Endometrial microvascular endothelial cells (primary cell): Measurements from ENCODE around the gene CACNA2D2. TPM values are rescaled to one million over a fixed set of nuclear protein-coding genes. Genes with fewer than 3 reads are reported as not detected.

Experiments used
- in situ Hi-C: cut with HindIII; loops from 2 replicates; pipeline ENCODE4 v1.10.0; 2017; ENCODE audit warnings: low sequenced_read_pairs, low pct_unique_long_range_greater_than_20kb; ENCODE audit errors: inconsistent ontology term
- total RNA-seq: library from RNA; depleted of rRNA; stranded (reverse); fragments of >200 nt; gene quantifications from one replicate; pipeline ENCODE4 v1.2.3, GENCODE V29; 2015; ENCODE audit errors: inconsistent ontology term

CACNA2D2 gene
- total RNA-seq, 1 donor from 2014 or later: not detected

GRCh38 chr3:50326182-50326541, 177.3 kb downstream of the CACNA2D2 start:
- in situ Hi-C loops: no loop called here

GRCh38 chr3:50325497-50326181, 177.8 kb downstream of the CACNA2D2 start:
- in situ Hi-C loops: no loop called here

GRCh38 chr3:50325113-50325480, 178.3 kb downstream of the CACNA2D2 start:
- in situ Hi-C loops: no loop called here

- in situ Hi-C loops: no loop called here
These were observed 178.9 kb downstream of the CACNA2D2 start for GRCh38 chr3:50324351-50325112.

GRCh38 chr3:50323614-50324199, 179.7 kb downstream of the CACNA2D2 start:
- in situ Hi-C loops: no loop called here

- in situ Hi-C loops: no loop called here
These were observed 180.3 kb downstream of the CACNA2D2 start for GRCh38 chr3:50323092-50323600.

- in situ Hi-C loops: no loop called here
These were observed 180.9 kb downstream of the CACNA2D2 start, which contains the start of gene HYAL2 for GRCh38 chr3:50322386-50323091. Gene HYAL2 (minus strand): TSS chr3:50322745. CDS start chr3:50320489, 2,256 bp downstream.

GRCh38 chr3:50322115-50322385, 181.4 kb downstream of the CACNA2D2 start:
- in situ Hi-C loops: no loop called here

- in situ Hi-C loops: no loop called here
These were observed 181.9 kb downstream of the CACNA2D2 start for GRCh38 chr3:50321336-50322114.

GRCh38 chr3:50320853-50321335, 182.5 kb downstream of the CACNA2D2 start:
- in situ Hi-C loops: no loop called here

- in situ Hi-C loops: no loop called here
These were observed 183.4 kb downstream of the CACNA2D2 start for GRCh38 chr3:50319894-50320625.

GRCh38 chr3:50319181-50319893, 184.1 kb downstream of the CACNA2D2 start:
- in situ Hi-C loops: no loop called here

- in situ Hi-C loops: no loop called here
These were observed 184.8 kb downstream of the CACNA2D2 start for GRCh38 chr3:50318615-50319014.

- in situ Hi-C loops: no loop called here
These were observed 185.3 kb downstream of the CACNA2D2 start for GRCh38 chr3:50318163-50318562.

- in situ Hi-C loops: no loop called here
These were observed 186.1 kb downstream of the CACNA2D2 start for GRCh38 chr3:50317300-50317699.

- in situ Hi-C loops: no loop called here
These were observed 186.7 kb downstream of the CACNA2D2 start for GRCh38 chr3:50316657-50317242.

- in situ Hi-C loops: no loop called here
These were observed 188.6 kb downstream of the CACNA2D2 start for GRCh38 chr3:50314816-50315215.
